Upper lobe of left lung (tissue), 4 donors: ENCODE results near the gene TYMP.

Source experiments
- CTCF ChIP-seq, 6 experiments: fragments of 450-650 bp in 4 of 6; fragments of 200-600 bp in 2 of 6; sonication (generic) in 2 of 6; IDR thresholded peaks; one replicate each; pipeline ENCODE4 v1.5.1; 2016 to 2019; ENCODE audit warnings: antibody characterized with exemption in 6 of 6
- EP300 ChIP-seq, 4 donors: sonication (generic); formaldehyde crosslinking; IDR thresholded peaks; one replicate each; pipeline ENCODE4 v1.5.1; 2017; ENCODE audit warnings: antibody characterized with exemption in 4 of 4, control low read depth in 2 of 4
- POLR2A ChIP-seq, 4 donors: fragments of 450-650 bp; IDR thresholded peaks; one replicate each; pipeline ENCODE4 v1.5.1; 2016 to 2017; ENCODE audit warnings: antibody characterized with exemption in 4 of 4, mild to moderate bottlenecking in 2 of 4
- POLR2AphosphoS5 ChIP-seq, 2 donors: sonication (generic); formaldehyde crosslinking; IDR thresholded peaks; one replicate each; pipeline ENCODE4 v1.5.1; 2017; ENCODE audit warnings: antibody characterized with exemption in 2 of 2

GRCh38 chr22:50537765-50538164, 8.0 kb upstream of the TYMP start:
- TF ChIP-seq CTCF (IDR thresholded peaks at IDR 0.05) (no peak), POLR2AphosphoS5 (IDR thresholded peaks at IDR 0.05) (no peak), POLR2A (IDR thresholded peaks at IDR 0.05) (no peak), EP300 (IDR thresholded peaks at IDR 0.05) (no peak)
